Breast epithelium (tissue), 4 donors: Measurements from ENCODE around the gene PCARE. TPM values are rescaled to one million over a fixed set of nuclear protein-coding genes. Genes with fewer than 3 reads are reported as not detected.

Source experiments
- DNase-seq, 2 donors: peaks; one replicate each; pipeline ENCODE4 v3.0.0-alpha.2; 2019; ENCODE audit warnings: low spot score in 2 of 2
- H3K27ac ChIP-seq, 2 donors: fragments of 200-600 bp; sonication (generic) in 1 of 2; one replicate each; pipeline ENCODE4 v1.5.1; 2016 to 2019; ENCODE audit warnings: mild to moderate bottlenecking in 1 of 2
- H3K27me3 ChIP-seq, 2 donors: fragments of 200-600 bp; sonication (generic) in 1 of 2; one replicate each; pipeline versions ENCODE4 v1.5.1 to v1.6.0; 2017 to 2019; ENCODE audit warnings: control low read depth in 1 of 2, mild to moderate bottlenecking in 1 of 2
- H3K36me3 ChIP-seq: fragments of 200-600 bp; one replicate; pipeline ENCODE4 v1.5.1; 2019
- H3K4me1 ChIP-seq, 2 donors: fragments of 200-600 bp; sonication (generic); one replicate each; pipeline ENCODE4 v1.5.1; 2016 to 2019; ENCODE audit warnings: control low read depth in 1 of 2
- H3K4me3 ChIP-seq, 3 donors: fragments of 200-600 bp; sonication (generic); 1 replicate in 2 of 3; 2 replicates in 1 of 3; pipeline ENCODE4 v1.5.1; 2016 to 2019; ENCODE audit warnings: mild to moderate bottlenecking in 3 of 3, moderate library complexity in 2 of 3
- H3K9me3 ChIP-seq, 2 donors: fragments of 200-600 bp; sonication (generic) in 1 of 2; one replicate each; pipeline ENCODE4 v1.5.1; 2016 to 2019; ENCODE audit warnings: control low read depth in 1 of 2
- POLR2A ChIP-seq: fragments of 450-650 bp; IDR thresholded peaks from one replicate; pipeline ENCODE4 v1.6.1; 2016; ENCODE audit warnings: antibody characterized with exemption, mild to moderate bottlenecking, moderate library complexity
- POLR2AphosphoS5 ChIP-seq, 3 donors: sonication (generic); formaldehyde crosslinking; IDR thresholded peaks; one replicate each; pipeline ENCODE4 v1.6.1; 2017; ENCODE audit warnings: antibody characterized with exemption in 3 of 3
- intact Hi-C: fragments of 100-400 bp; cut with DNase I; formaldehyde crosslinking; loops from one replicate; pipeline ENCODE4 v1.15.1; 2023; ENCODE audit warnings: low total_unique reads
- total RNA-seq, 3 donors: library from RNA; depleted of rRNA; stranded (reverse); fragments of >200 nt; gene quantifications; one replicate each; pipeline ENCODE4 v1.1.0, GENCODE V29; 2016
- TF ChIP-seq, protein P1 (sequence below), 3 donors: fragments of 450-650 bp; IDR thresholded peaks; one replicate each; pipeline ENCODE4 v1.5.1; 2016 to 2017; ENCODE audit warnings: antibody characterized with exemption in 3 of 3, mild to moderate bottlenecking in 3 of 3, moderate library complexity in 3 of 3

The PCARE gene
- total RNA-seq, 3 donors from 2014 or later: not detected

DNA sequence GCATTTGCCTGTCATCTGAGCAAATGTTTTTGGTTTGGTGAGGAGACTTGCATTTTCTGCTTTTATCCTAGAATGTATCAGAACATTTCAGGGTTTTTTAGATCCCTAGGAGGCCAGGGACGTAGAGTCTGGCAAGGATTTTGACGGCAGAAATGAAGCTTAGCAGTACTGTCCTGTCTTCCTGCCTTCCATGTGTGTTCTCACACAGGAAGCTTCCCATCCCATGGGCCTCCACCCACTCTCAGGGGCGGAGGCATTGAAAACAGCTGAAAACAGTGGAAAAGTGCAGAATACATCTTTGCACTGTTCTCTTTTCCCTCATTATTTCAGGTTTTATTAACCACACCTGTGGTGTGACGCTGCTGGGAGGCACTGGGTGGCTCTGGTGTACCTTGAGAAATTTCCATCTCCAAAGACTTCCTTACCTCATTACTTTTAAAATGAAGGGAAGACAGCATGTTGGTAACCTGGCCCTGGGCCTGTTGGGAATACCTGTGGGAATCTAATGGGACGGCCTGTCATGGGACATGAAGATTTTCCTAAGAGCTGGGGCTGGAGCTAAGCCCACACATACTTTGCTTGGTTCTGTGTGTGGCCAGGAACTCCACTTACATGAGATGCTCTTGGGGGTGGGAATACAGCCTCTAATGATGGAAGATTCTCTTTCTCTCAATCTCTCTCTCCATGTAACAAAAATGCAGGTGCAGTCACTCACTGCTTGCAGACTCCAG lies 20.5 kb downstream of the PCARE start:
- Histone ChIP-seq H3K4me3 (no peak overlapping the region), H3K36me3 (no peaks in the 10 kb centered on the region), H3K9me3 (no peaks in the 10 kb centered on the region), H3K27ac (peak overlapping the region; percentile 3 to 72), H3K4me1 (no peaks in the 10 kb centered on the region), H3K27me3 (no peaks in the 10 kb centered on the region)
- no peak for TF ChIP-seq POLR2A
- TF ChIP-seq, protein P1, sequence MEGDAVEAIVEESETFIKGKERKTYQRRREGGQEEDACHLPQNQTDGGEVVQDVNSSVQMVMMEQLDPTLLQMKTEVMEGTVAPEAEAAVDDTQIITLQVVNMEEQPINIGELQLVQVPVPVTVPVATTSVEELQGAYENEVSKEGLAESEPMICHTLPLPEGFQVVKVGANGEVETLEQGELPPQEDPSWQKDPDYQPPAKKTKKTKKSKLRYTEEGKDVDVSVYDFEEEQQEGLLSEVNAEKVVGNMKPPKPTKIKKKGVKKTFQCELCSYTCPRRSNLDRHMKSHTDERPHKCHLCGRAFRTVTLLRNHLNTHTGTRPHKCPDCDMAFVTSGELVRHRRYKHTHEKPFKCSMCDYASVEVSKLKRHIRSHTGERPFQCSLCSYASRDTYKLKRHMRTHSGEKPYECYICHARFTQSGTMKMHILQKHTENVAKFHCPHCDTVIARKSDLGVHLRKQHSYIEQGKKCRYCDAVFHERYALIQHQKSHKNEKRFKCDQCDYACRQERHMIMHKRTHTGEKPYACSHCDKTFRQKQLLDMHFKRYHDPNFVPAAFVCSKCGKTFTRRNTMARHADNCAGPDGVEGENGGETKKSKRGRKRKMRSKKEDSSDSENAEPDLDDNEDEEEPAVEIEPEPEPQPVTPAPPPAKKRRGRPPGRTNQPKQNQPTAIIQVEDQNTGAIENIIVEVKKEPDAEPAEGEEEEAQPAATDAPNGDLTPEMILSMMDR (IDR thresholded peaks at IDR 0.05): peak in 1 of 3 donors; percentile 31
- intact Hi-C loops: no loop called here
- peak; percentile 40 to 69 for DNase-seq

DNA sequence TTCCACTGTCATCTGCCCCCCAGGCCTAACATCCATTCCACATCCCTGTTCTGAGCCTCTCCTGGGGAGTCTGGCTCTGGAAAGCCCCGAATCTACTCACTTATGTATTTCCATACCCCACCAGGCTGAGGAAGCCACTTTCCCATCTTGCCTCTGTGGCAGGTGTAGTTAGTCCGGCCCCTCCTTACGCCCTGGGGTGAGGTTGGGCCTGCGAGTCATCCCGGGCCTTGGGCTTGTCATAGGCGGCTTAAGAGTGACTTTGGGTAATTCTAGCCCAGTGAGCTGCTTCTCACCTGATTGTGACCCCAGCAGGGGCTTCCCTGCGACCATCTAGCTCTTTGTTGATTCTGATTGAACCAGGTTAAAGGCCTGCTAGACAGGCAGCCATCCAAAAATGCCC lies 21.1 kb downstream of the PCARE start:
- TF ChIP-seq POLR2A (no peak), POLR2AphosphoS5 (IDR thresholded peaks at IDR 0.05) (no peak)
- TF ChIP-seq, protein P1 (IDR thresholded peaks at IDR 0.05): no peak
- DNase-seq: peak in 1 of 2 donors; percentile 7
- intact Hi-C loops: no loop called here
- Histone ChIP-seq H3K9me3 (no peaks in the 10 kb centered on the region), H3K4me1 (no peaks in the 10 kb centered on the region), H3K4me3 (no peak overlapping the region), H3K27me3 (no peaks in the 10 kb centered on the region), H3K36me3 (no peaks in the 10 kb centered on the region), H3K27ac (peak overlapping the region; percentile 3 to 72)

- TF ChIP-seq POLR2A (no peak), POLR2AphosphoS5 (IDR thresholded peaks at IDR 0.05) (no peak)
- TF ChIP-seq, protein P1 (IDR thresholded peaks at IDR 0.05): no peak
- H3K36me3 ChIP-seq: no peaks in the 10 kb centered on the region
- no peaks in the 10 kb centered on the region for H3K9me3 ChIP-seq
- intact Hi-C loops: no loop called here
- no peaks in the 10 kb centered on the region for H3K4me1 ChIP-seq
- H3K27me3 ChIP-seq: no peaks in the 10 kb centered on the region
- DNase-seq: no peak
- no peak overlapping the region for H3K4me3 ChIP-seq
- H3K27ac ChIP-seq: peak overlapping the region; percentile 3 to 72
Observed at GRCh38 chr2:29052807-29053206, 21.5 kb downstream of the PCARE start.

DNA sequence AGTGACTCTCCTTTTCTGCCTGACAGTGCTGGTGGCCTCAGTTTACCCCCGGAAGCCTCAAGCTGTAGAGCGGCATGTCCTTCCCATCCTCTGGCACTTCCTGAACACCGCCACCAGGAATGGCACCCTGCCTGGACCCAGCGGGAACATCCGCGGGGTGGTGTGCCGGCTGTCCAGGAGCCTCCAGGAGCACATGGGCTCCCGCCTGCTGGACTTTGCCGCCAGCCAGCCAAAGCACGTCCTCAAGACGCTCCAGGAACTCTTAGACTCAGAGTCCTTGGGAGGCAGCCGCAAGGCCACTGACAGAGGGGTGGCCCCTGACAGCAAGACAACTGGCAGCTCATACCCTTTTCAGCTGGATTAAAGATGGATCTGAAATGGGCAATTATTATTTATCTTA lies 22.6 kb downstream of the PCARE start:
- TF ChIP-seq POLR2AphosphoS5 (IDR thresholded peaks at IDR 0.05) (no peak), POLR2A (no peak)
- TF ChIP-seq, protein P1 (IDR thresholded peaks at IDR 0.05): no peak

DNA sequence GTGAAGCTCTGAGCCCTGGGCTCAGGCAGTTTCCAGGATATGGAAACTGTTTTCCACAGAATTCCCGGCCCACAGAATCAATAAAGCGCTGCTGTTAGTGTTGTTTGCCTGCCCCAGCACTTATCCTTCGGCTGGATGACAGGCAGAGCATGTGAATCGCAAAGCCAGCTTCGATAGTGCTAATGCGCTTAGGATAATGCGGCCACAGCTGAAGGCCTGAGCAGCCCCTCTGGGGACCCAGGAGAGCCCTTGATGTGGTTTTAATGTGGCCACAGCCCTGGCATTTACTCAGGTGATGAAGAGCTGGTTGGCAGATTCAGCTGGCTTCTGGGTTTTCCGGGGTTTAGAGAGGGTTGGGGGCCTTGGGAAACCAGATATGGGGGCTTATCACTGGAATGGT lies 23.7 kb downstream of the PCARE start:
- no peak for DNase-seq
- TF ChIP-seq, protein P1 (IDR thresholded peaks at IDR 0.05): no peak
- TF ChIP-seq POLR2A (no peak), POLR2AphosphoS5 (IDR thresholded peaks at IDR 0.05) (no peak)

More for the DNA sequence above, 22.6 kb downstream of the PCARE start:
- Histone ChIP-seq H3K27ac (no peak overlapping the region), H3K4me1 (no peaks in the 10 kb centered on the region), H3K9me3 (no peaks in the 10 kb centered on the region), H3K4me3 (no peak overlapping the region), H3K27me3 (no peaks in the 10 kb centered on the region), H3K36me3 (no peaks in the 10 kb centered on the region)
- intact Hi-C loops: no loop called here
- no peak for DNase-seq

More for the DNA sequence above, 23.7 kb downstream of the PCARE start:
- Histone ChIP-seq H3K4me1 (no peaks in the 10 kb centered on the region), H3K27ac (no peak overlapping the region), H3K36me3 (no peaks in the 10 kb centered on the region), H3K9me3 (no peaks in the 10 kb centered on the region), H3K27me3 (no peaks in the 10 kb centered on the region), H3K4me3 (no peak overlapping the region)
- intact Hi-C loops: no loop called here
